RCC 7860 (cell line): ENCODE measurements around the gene EXD3.
"Not testable (repeated sequence)": the region's sequence is repeated elsewhere in the genome, so short reads cannot be mapped to it uniquely, and the experiment has no call there.

ENCODE experiments used
- DNase-seq: peaks from one replicate; pipeline ENCODE4 v3.0.0-alpha.2; 2015; ENCODE audit warnings: low spot score
- FAIRE-seq: peaks from 2 replicates; lab custom pipeline; 2012; peaks lifted over from hg19 to GRCh38; lab: Jason Lieb, UNC

Gene EXD3

GRCh38 chr9:137458194-137459151 lies 35.5 kb upstream of the EXD3 start:
- no peak for DNase-seq
- no peak for FAIRE-seq

- DNase-seq (no peak), FAIRE-seq (no peak)
Measured at GRCh38 chr9:137457406-137458193, 34.6 kb upstream of the EXD3 start.

GRCh38 chr9:137456864-137457405 lies 34.0 kb upstream of the EXD3 start:
- no peak for FAIRE-seq
- DNase-seq = no peak

GRCh38 chr9:137456061-137456863 lies 33.3 kb upstream of the EXD3 start:
- DNase-seq (no peak), FAIRE-seq (no peak)

GRCh38 chr9:137455359-137455991 lies 32.5 kb upstream of the EXD3 start:
- no peak for DNase-seq
- FAIRE-seq = no peak

GRCh38 chr9:137454597-137455358 lies 31.8 kb upstream of the EXD3 start:
- no peak for FAIRE-seq
- no peak for DNase-seq

GRCh38 chr9:137454145-137454596 lies 31.2 kb upstream of the EXD3 start:
- no peak for FAIRE-seq
- no peak for DNase-seq

- FAIRE-seq (no peak), DNase-seq (no peak)
Measured at GRCh38 chr9:137453643-137454081, 30.7 kb upstream of the EXD3 start.

- FAIRE-seq = no peak
- DNase-seq = no peak
Measured at GRCh38 chr9:137452761-137453642, 30.0 kb upstream of the EXD3 start.

GRCh38 chr9:137452006-137452760 lies 29.2 kb upstream of the EXD3 start:
- DNase-seq (no peak), FAIRE-seq (no peak)

- DNase-seq, FAIRE-seq: not testable (repeated sequence)
Measured at GRCh38 chr9:137451264-137452005, 28.5 kb upstream of the EXD3 start.

- not testable (repeated sequence) for FAIRE-seq, DNase-seq
Measured at GRCh38 chr9:137450539-137451222, 27.7 kb upstream of the EXD3 start.

- DNase-seq = no peak
- no peak for FAIRE-seq
Measured at GRCh38 chr9:137449931-137450538, 27.1 kb upstream of the EXD3 start.

GRCh38 chr9:137449081-137449844 lies 26.3 kb upstream of the EXD3 start:
- DNase-seq = no peak
- FAIRE-seq = no peak

GRCh38 chr9:137448602-137448962 lies 25.6 kb upstream of the EXD3 start:
- no peak for DNase-seq

More at GRCh38 chr9:137448602-137448962, 25.6 kb upstream of the EXD3 start:
- FAIRE-seq = no peak
